GM19455 (cell line): ENCODE results near the gene KDM4D.
"Not testable (repeated sequence)": the region's sequence is repeated elsewhere in the genome, so short reads cannot be mapped to it uniquely, and the experiment has no call there.

ENCODE experiments used
- ATAC-seq: cut with Tn5 transposase; IDR thresholded peaks from one replicate; pipeline ENCODE4 v1.9.1; 2021; ENCODE audit not compliant: unreplicated experiment

The KDM4D gene

GRCh38 chr11:95025594-95025993 is 52.1 kb downstream of the KDM4D start:
- ATAC-seq: not testable (repeated sequence)

- no peak for ATAC-seq
These were observed 54.8 kb downstream of the KDM4D start for GRCh38 chr11:95028357-95028756.

- ATAC-seq: no peak
These were observed 59.5 kb downstream of the KDM4D start for GRCh38 chr11:95033051-95033450.

- ATAC-seq: no peak
These were observed 61.8 kb downstream of the KDM4D start for GRCh38 chr11:95035316-95035715.

GRCh38 chr11:95037356-95038035 is 64.0 kb downstream of the KDM4D start:
- not testable (repeated sequence) for ATAC-seq

- ATAC-seq: no peak
These were observed 68.7 kb downstream of the KDM4D start for GRCh38 chr11:95042239-95042638.

GRCh38 chr11:95042906-95043305 is 69.4 kb downstream of the KDM4D start:
- no peak for ATAC-seq

- ATAC-seq: no peak
These were observed 70.5 kb downstream of the KDM4D start for GRCh38 chr11:95044010-95044409.

- ATAC-seq: no peak
These were observed 72.3 kb downstream of the KDM4D start for GRCh38 chr11:95045812-95046211.
